Measurements from ENCODE around the gene PACS1.

Gene PACS1

GRCh38 chr11:66279092-66279734, 209.1 kb downstream of the PACS1 start:
- no peak for DNase-seq

- no peak for DNase-seq
These were observed 210.4 kb downstream of the PACS1 start for GRCh38 chr11:66280428-66280827.

GRCh38 chr11:66281001-66281400, 210.9 kb downstream of the PACS1 start:
- DNase-seq, result no peak

GRCh38 chr11:66281776-66282467, 211.8 kb downstream of the PACS1 start:
- DNase-seq, result no peak

- peak; percentile 98 for DNase-seq
These were observed 212.7 kb downstream of the PACS1 start for GRCh38 chr11:66282468-66283455.

- no peak for DNase-seq
These were observed 213.5 kb downstream of the PACS1 start for GRCh38 chr11:66283461-66284105.

- DNase-seq, result no peak
These were observed 214.5 kb downstream of the PACS1 start for GRCh38 chr11:66284526-66285078.

GRCh38 chr11:66285250-66285947, 215.3 kb downstream of the PACS1 start:
- no peak for DNase-seq

GRCh38 chr11:66286699-66287098, 216.6 kb downstream of the PACS1 start:
- DNase-seq, result no peak

GRCh38 chr11:66287211-66287888, 217.3 kb downstream of the PACS1 start:
- DNase-seq, result no peak

GRCh38 chr11:66287889-66288670, 218.0 kb downstream of the PACS1 start:
- DNase-seq, result no peak

GRCh38 chr11:66288671-66289547, 218.8 kb downstream of the PACS1 start, which contains the start of gene YIF1A:
Gene YIF1A, minus strand, starts transcription at chr11:66289143. Its CDS starts 158 bp downstream, at chr11:66288985.
- DNase-seq, result peak; percentile 95

GRCh38 chr11:66289548-66290329, 219.7 kb downstream of the PACS1 start:
- DNase-seq, result peak; percentile 79

GRCh38 chr11:66290330-66290621, 220.2 kb downstream of the PACS1 start:
- DNase-seq, result no peak

GRCh38 chr11:66291303-66291705, 221.2 kb downstream of the PACS1 start:
- no peak for DNase-seq

GRCh38 chr11:66291706-66292542, 221.9 kb downstream of the PACS1 start, which contains the start of gene TMEM151A:
Gene TMEM151A, plus strand, starts transcription at chr11:66291894. Its CDS starts 120 bp downstream, at chr11:66292014.
- peak; percentile 46 for DNase-seq

- DNase-seq, result no peak
These were observed 222.7 kb downstream of the PACS1 start for GRCh38 chr11:66292543-66293332.
